B cell (primary cell): ENCODE results near the gene AQP12B. TPM values are rescaled to one million over a fixed set of nuclear protein-coding genes. Genes with fewer than 3 reads are reported as not detected.

Experiments used
- ATAC-seq: fragments of 200-7000 bp; cut with Tn5 transposase; one replicate; pipeline ENCODE4 v1.10.0; 2021; ENCODE audit warnings: low read depth, mild to moderate bottlenecking, moderate number of reproducible peaks, moderate library complexity
- CTCF ChIA-PET: fragments of 350-600 bp; sonication (Branson Sonifier 250); formaldehyde crosslinking; loops from one replicate; lab custom pipeline; 2021; ENCODE audit warnings: antibody characterized with exemption, inconsistent platforms; lab: Charles Lee
- POLR2A ChIA-PET: fragments of 350-600 bp; sonication (Branson Sonifier 250); formaldehyde crosslinking; loops from one replicate; lab custom pipeline; 2021; ENCODE audit warnings: antibody characterized with exemption; lab: Charles Lee
- DNase-seq: peaks from one replicate; pipeline ENCODE4 v3.0.0; 2013
- H2AFZ ChIP-seq: 2 replicates; pipeline ENCODE4 v1.6.1; 2012; ENCODE audit warnings: mild to moderate bottlenecking, low read depth, low read length; ENCODE audit not compliant: insufficient read depth, poor library complexity, severe bottlenecking
- H3K27ac ChIP-seq, 2 donors: 1 replicate in 1 of 2; 2 replicates in 1 of 2; pipeline ENCODE4 v1.5.1; 2012 to 2013; ENCODE audit warnings: low read length in 2 of 2, mild to moderate bottlenecking in 2 of 2, moderate library complexity in 1 of 2
- H3K27me3 ChIP-seq, 4 experiments: fragments of 200-600 bp in 1 of 4; sonication (generic) in 1 of 4; replicated peaks in 1 of 4; 1 replicate in 2 of 4; 2 replicates in 2 of 4; pipeline versions ENCODE4 v1.6.1 to v1.7.0; 2013 to 2016; ENCODE audit warnings: low read length in 3 of 4, mild to moderate bottlenecking in 2 of 4, mixed read lengths in 1 of 4, moderate library complexity in 1 of 4; ENCODE audit not compliant: insufficient read depth in 4 of 4, control insufficient read depth in 3 of 4; ENCODE audit errors: control extremely low read depth in 1 of 4
- H3K36me3 ChIP-seq, 2 experiments: replicated peaks in 1 of 2; 1 replicate in 1 of 2; 2 replicates in 1 of 2; pipeline versions ENCODE4 v1.6.1 to v1.7.1; 2013; ENCODE audit warnings: low read length in 1 of 2; ENCODE audit not compliant: insufficient read depth in 2 of 2, control insufficient read depth in 1 of 2; ENCODE audit errors: control extremely low read depth in 1 of 2, extremely low read depth in 1 of 2
- H3K4me1 ChIP-seq, 2 donors: fragments of 200-600 bp in 1 of 2; sonication (generic) in 1 of 2; 1 replicate in 1 of 2; 2 replicates in 1 of 2; pipeline versions ENCODE4 v1.5.1 to v1.6.1; 2013 to 2017; ENCODE audit warnings: low read length in 2 of 2; ENCODE audit not compliant: control insufficient read depth in 2 of 2, insufficient read depth in 2 of 2
- H3K4me2 ChIP-seq: replicated peaks from 2 replicates; pipeline ENCODE3; 2012; ENCODE audit warnings: mild to moderate bottlenecking, low read depth, low read length; ENCODE audit not compliant: poor library complexity, severe bottlenecking
- H3K4me3 ChIP-seq, 5 experiments: fragments of 200-600 bp in 1 of 5; sonication (generic) in 1 of 5; 1 replicate in 3 of 5; 2 replicates in 2 of 5; pipeline versions ENCODE4 v1.5.1 to v1.7.0; 2011 to 2016; ENCODE audit warnings: low read length in 4 of 5, mild to moderate bottlenecking in 4 of 5, low read depth in 2 of 5, control low read depth in 1 of 5, moderate library complexity in 1 of 5; ENCODE audit not compliant: insufficient read depth in 1 of 5; ENCODE audit errors: control extremely low read depth in 1 of 5, extremely low read depth in 1 of 5
- H3K79me2 ChIP-seq: fragments of 200-600 bp; sonication (generic); one replicate; pipeline ENCODE4 v1.6.0; 2016; ENCODE audit warnings: low read length; ENCODE audit not compliant: control insufficient read depth, insufficient read depth
- H3K9ac ChIP-seq: fragments of 200-600 bp; sonication (generic); 2 replicates; pipeline ENCODE4 v1.6.1; 2017; ENCODE audit warnings: mild to moderate bottlenecking, low read length, moderate library complexity
- H3K9me3 ChIP-seq, 3 donors: one replicate each; pipeline versions ENCODE4 v1.6.1 to v1.7.1; 2013; ENCODE audit warnings: low read length in 2 of 3; ENCODE audit not compliant: control insufficient read depth in 2 of 3, insufficient read depth in 1 of 3; ENCODE audit errors: control extremely low read depth in 1 of 3
- H4K20me1 ChIP-seq: 2 replicates; pipeline ENCODE4 v1.6.0; 2012; ENCODE audit warnings: mild to moderate bottlenecking, low read length; ENCODE audit not compliant: insufficient read depth, control insufficient read depth, poor library complexity, severe bottlenecking
- H3K27ac Mint-ChIP-seq: one replicate; pipeline ENCODE4 v1.8.0; 2021; ENCODE audit warnings: mixed read lengths
- H3K27me3 Mint-ChIP-seq: one replicate; pipeline ENCODE4 v1.8.0; 2021; ENCODE audit warnings: mixed read lengths
- H3K4me1 Mint-ChIP-seq: one replicate; pipeline ENCODE4 v1.8.0; 2021; ENCODE audit warnings: mixed read lengths
- H3K4me3 Mint-ChIP-seq: one replicate; pipeline ENCODE4 v1.8.0; 2021; ENCODE audit warnings: mixed read lengths
- H3K9me3 Mint-ChIP-seq: one replicate; pipeline ENCODE4 v1.8.0; 2022; ENCODE audit warnings: mixed read lengths; ENCODE audit not compliant: insufficient read depth
- CTCF ChIP-seq: fragments of 200-600 bp; IDR thresholded peaks from one replicate; pipeline ENCODE4 v1.8.0; 2022; ENCODE audit warnings: antibody characterized with exemption, mild to moderate bottlenecking
- EZH2 ChIP-seq: IDR thresholded peaks from 2 replicates; pipeline ENCODE4 v1.6.1; 2012; ENCODE audit warnings: borderline replicate concordance, low read depth, mild to moderate bottlenecking, moderate library complexity, low read length; ENCODE audit not compliant: insufficient read depth, poor library complexity, severe bottlenecking
- WGBS: methylation state at CpG from one replicate; pipeline ENCODE4 v1.1.5; 2013; ENCODE audit warnings: missing lambda C conversion rate; ENCODE audit not compliant: insufficient coverage; 5-methylcytosine and 5-hydroxymethylcytosine counted together
- intact Hi-C: fragments of 100-400 bp; cut with micrococcal nuclease; formaldehyde crosslinking; loops from one replicate; pipeline ENCODE4 v1.10.0; 2022
- polyA plus RNA-seq: library from polyadenylated mRNA; depleted of rRNA; stranded (reverse); fragments of >200 nt; gene quantifications from 2 replicates; pipeline ENCODE4 v1.2.3, GENCODE V29; 2012
- total RNA-seq, 2 donors: library from RNA; stranded (reverse); fragments of 120-200 nt in 1 of 2; gene quantifications; 1 replicate in 1 of 2; 2 replicates in 1 of 2; pipeline versions ENCODE4 v1.2.3 to v1.2.4, GENCODE V29; 2013 to 2022

Gene AQP12B
- total and polyA plus RNA-seq, 2 donors (not counting 1 experiment from before 2014, with no cell fraction given), result not detected

GRCh38 chr2:240672076-240672700 lies 10.5 kb downstream of the AQP12B start:
- POLR2A ChIA-PET, result no interaction called here
- no peak overlapping the region for H3K4me2 ChIP-seq
- no peak overlapping the region for H2AFZ ChIP-seq
- Mint-ChIP-seq H3K4me3 (no peak overlapping the region), H3K4me1 (no peaks in the 10 kb centered on the region), H3K27me3 (peaks cover 37% of the 10 kb centered on the region), H3K27ac (no peak overlapping the region), H3K9me3 (no peaks in the 10 kb centered on the region)
- no peaks in the 10 kb centered on the region for H3K36me3 ChIP-seq
- ATAC-seq, result no peak
- H3K27ac ChIP-seq, result no peak overlapping the region
- intact Hi-C loops, result no loop called here
- H3K9me3 ChIP-seq, result no peaks in the 10 kb centered on the region
- no peak for DNase-seq
- WGBS, result 59% methylated on average over 40 of the region's 46 CpGs
- no peak overlapping the region for H3K9ac ChIP-seq
- H4K20me1 ChIP-seq, result no peaks in the 10 kb centered on the region
- H3K4me1 ChIP-seq, result no peaks in the 10 kb centered on the region
- TF ChIP-seq CTCF (no peak), EZH2 (no peak)
- CTCF ChIA-PET, result no interaction called here
- no peak overlapping the region for H3K4me3 ChIP-seq
- no peaks in the 10 kb centered on the region for H3K79me2 ChIP-seq
- H3K27me3 ChIP-seq, result peaks cover 0 to under 1% (median 0%) of the 10 kb centered on the region in 4 experiments

DNA sequence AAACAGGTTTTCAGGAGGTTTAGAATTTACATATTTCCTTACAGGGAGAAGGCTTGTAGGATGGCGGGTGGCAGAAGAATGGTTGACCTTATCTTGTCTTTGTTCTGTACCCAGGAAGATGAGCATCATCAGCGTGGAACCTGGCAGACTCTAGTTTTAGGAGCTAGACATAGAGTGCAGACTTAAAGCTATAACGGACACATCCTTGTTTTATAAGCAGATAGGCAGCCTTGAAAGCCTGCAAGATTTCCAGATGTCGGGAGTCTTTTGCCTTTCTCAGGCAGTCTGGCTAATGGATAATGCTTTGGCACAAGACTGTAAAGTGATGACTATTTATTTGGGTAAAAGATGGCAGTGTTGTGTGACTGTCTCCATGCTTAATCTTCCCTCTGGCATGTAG lies 11.7 kb downstream of the AQP12B start:
- Histone ChIP-seq H3K79me2 (no peaks in the 10 kb centered on the region), H4K20me1 (no peaks in the 10 kb centered on the region), H3K4me3 (no peak overlapping the region), H3K9ac (no peak overlapping the region), H2AFZ (no peak overlapping the region), H3K27me3 (peaks cover 0 to 11% (median 0%) of the 10 kb centered on the region in 4 experiments), H3K9me3 (peaks cover 0 to under 1% (median 0%) of the 10 kb centered on the region in 3 donors), H3K27ac (no peak overlapping the region), H3K4me2 (no peak overlapping the region), H3K4me1 (no peaks in the 10 kb centered on the region), H3K36me3 (no peaks in the 10 kb centered on the region)
- Mint-ChIP-seq H3K27ac (no peak overlapping the region), H3K4me1 (no peaks in the 10 kb centered on the region), H3K9me3 (peaks cover 3% of the 10 kb centered on the region), H3K4me3 (no peak overlapping the region), H3K27me3 (peaks cover 41% of the 10 kb centered on the region)
- TF ChIP-seq EZH2, result no peak
- ChIA-PET POLR2A (no interaction called here), CTCF (no interaction called here)
- ATAC-seq, result no peak
- intact Hi-C loops, result no loop called here
- DNase-seq, result no peak
- WGBS, result 95% methylated on average over 4 of the region's 4 CpGs
